A549 treated with Mapracorat at 1 μM for 4 hours (cell line): Measurements from ENCODE around the gene ZNF343. TPM values are rescaled to one million over a fixed set of nuclear protein-coding genes. Genes with fewer than 3 reads are reported as not detected.

ENCODE experiments used
- total RNA-seq: library from RNA; stranded (reverse); fragments of 200-300 nt; extraction: Qiagen RNA extraction; gene quantifications from 5 replicates; pipeline ENCODE4 v1.2.3, GENCODE V29; 2022

ZNF343 gene
- 11.5 to 13.0 TPM (median 12.4 TPM) in 5 replicates for total RNA-seq

DNA sequence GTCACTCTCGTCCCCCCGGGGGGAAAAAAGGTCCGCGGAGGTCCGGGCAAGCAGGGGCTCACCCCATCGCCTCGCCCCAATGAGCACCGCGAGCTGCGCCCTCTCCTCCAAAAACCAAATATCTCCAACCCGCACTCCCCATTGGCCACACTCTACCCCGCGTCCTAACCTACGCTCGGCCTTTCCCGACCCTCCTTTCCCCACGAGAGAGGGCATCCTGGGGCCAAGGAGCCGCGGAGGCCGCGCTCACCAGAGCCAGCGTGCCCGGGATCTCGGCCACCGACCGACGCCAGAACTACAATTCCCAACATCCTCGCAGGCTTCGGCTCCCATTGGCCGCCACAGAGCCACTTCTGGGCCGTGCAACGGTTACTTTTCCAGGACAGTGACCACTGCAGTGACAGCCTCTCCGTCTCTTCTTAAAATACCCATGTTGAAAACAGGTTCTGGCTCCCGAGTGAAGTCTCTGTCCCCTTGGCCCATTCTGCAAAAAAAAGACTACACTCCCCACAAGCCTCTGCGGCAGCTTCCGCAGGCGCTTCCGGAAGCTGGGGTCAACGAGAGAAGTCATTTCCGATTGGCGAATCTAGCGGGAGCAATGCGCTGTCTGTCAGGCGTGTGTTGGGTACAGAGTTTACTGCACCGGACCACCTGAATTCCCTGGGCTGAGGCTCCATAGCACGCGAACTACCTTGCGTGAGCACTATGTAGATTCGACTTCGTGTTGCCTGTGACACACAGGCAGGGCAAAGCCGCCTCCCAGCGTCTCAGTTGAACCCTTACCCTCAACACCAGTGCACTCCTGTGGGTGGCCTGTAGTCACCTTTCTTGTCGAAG lies at the start of gene ZNF343:
TSS of gene ZNF343 (minus strand) at position 285 of the 837 bp plus-strand sequence. CDS start 15,020 bp downstream, outside the sequence.

DNA sequence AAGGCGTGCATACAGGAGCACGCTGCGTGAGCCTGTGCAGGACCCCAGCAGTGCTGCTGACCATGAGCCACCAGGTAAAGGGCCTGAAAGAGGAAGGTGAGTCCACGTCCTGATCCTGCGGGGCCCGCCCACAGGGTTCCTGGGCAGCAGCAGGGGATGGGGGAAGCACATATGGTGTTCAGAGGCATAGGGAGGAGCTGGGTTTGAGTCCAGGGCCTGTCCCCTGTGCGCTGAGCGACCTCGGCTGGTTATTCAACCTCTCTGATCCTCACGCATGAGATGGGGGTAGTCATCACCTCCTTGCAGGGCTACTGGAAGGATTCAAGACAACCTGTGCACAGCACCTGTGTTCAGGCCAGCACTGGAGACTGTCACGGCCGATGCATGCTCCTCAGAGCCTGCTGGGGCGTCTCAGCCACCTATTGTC lies 27.9 kb upstream of the ZNF343 start, which contains the start of gene TMC2:
TSS of gene TMC2 (plus strand) at position 14 of the 427 bp plus-strand sequence. CDS start at position 63, 49 bp downstream.

DNA sequence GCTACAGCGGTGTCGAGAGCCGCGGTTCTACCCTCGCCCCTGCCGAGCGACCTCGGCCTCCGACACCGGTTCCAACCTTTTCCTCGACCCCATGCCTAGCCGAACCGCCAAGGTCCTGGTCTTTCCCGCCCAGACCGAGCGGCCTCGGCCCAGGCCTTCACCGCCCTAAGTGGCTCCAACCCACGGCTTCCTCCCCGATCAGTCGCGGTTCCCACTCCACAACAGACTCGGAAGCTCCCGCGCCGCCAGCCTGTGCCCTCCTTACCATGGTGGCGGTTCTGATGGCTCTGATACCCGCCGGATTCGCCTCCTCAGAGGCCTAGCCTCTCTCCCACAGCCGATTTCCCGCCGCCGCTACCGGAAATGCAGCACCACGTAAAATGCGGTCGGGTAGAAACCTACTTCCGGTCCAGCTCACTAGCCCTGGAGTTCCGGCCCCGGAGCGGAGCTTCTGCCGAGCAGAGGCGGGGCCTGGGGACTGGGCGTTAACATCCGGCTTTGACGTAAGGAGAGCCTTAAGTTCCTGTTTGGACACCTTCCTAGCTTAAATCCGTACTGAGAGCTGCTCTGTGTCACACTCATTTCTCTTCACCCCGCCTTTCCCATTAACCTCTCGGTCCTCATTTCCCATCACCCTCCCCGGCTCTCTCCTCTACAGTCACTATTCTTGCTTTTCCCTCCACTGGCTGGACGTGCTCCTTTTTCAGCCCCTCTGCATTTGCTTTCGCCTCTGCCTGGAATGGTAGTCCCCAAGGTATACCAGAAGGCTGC lies 38.1 kb downstream of the ZNF343 start, which contains the start of gene SNRPB:
TSS of gene SNRPB (minus strand) at position 367 of the 771 bp plus-strand sequence. CDS start at position 268, 99 bp downstream.

Other genes with a start within 250 kb of the ZNF343 start
- 0.06 to 0.22 TPM in 2 of 5 replicates, not detected in the others for gene TGM3, start 212.9 kb downstream of the ZNF343 start, total RNA-seq
- gene TGM6, start 128.0 kb downstream of the ZNF343 start, total RNA-seq = not detected in 5 replicates
- 887 to 1,036 TPM (median 1,008 TPM) in 5 replicates for gene SNRPB, start 38.1 kb downstream of the ZNF343 start, total RNA-seq
- gene TMC2, start 27.7 kb upstream of the ZNF343 start, total RNA-seq = not detected in 5 replicates
- gene NOP56, start 143.7 kb upstream of the ZNF343 start, total RNA-seq = 567 to 662 TPM (median 613 TPM) in 5 replicates
- 128 to 140 TPM (median 137 TPM) in 5 replicates for gene IDH3B, start 155.3 kb upstream of the ZNF343 start, total RNA-seq
- gene EBF4, start 183.9 kb upstream of the ZNF343 start, total RNA-seq = 2.9 to 4.0 TPM (median 3.0 TPM) in 5 replicates